OCI-LY1 (cell line): ENCODE data around the gene MC1R.

Source experiments
- EZH2 ChIP-seq: fragments of 200-600 bp; sonication (generic), shearing (Covaris generic); IDR thresholded peaks from 2 replicates; pipeline ENCODE4 v1.8.0; 2017; ENCODE audit warnings: borderline replicate concordance, mixed run types, mild to moderate bottlenecking, antibody characterized with exemption, low read length, moderate library complexity, mixed read lengths
- TF ChIP-seq, protein P1 (sequence below): fragments of 200-600 bp; sonication (generic), shearing (Covaris generic); IDR thresholded peaks from 2 replicates; pipeline ENCODE4 v1.5.1; 2017; ENCODE audit warnings: mild to moderate bottlenecking, antibody characterized with exemption, low read length, moderate library complexity, mixed read lengths

DNA sequence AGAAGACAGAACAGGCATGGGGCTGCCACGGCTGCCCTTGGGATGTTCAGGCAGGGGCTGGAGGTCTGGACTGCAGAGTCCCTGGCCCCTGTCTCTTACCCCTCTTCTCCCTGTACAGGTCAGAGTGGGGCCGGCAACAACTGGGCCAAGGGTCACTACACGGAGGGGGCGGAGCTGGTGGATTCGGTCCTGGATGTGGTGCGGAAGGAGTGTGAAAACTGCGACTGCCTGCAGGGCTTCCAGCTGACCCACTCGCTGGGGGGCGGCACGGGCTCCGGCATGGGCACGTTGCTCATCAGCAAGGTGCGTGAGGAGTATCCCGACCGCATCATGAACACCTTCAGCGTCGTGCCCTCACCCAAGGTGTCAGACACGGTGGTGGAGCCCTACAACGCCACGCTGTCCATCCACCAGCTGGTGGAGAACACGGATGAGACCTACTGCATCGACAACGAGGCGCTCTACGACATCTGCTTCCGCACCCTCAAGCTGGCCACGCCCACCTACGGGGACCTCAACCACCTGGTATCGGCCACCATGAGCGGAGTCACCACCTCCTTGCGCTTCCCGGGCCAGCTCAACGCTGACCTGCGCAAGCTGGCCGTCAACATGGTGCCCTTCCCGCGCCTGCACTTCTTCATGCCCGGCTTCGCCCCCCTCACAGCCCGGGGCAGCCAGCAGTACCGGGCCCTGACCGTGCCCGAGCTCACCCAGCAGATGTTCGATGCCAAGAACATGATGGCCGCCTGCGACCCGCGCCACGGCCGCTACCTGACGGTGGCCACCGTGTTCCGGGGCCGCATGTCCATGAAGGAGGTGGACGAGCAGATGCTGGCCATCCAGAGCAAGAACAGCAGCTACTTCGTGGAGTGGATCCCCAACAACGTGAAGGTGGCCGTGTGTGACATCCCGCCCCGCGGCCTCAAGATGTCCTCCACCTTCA is 16.2 kb downstream of the MC1R start:
- TF ChIP-seq, protein P1, sequence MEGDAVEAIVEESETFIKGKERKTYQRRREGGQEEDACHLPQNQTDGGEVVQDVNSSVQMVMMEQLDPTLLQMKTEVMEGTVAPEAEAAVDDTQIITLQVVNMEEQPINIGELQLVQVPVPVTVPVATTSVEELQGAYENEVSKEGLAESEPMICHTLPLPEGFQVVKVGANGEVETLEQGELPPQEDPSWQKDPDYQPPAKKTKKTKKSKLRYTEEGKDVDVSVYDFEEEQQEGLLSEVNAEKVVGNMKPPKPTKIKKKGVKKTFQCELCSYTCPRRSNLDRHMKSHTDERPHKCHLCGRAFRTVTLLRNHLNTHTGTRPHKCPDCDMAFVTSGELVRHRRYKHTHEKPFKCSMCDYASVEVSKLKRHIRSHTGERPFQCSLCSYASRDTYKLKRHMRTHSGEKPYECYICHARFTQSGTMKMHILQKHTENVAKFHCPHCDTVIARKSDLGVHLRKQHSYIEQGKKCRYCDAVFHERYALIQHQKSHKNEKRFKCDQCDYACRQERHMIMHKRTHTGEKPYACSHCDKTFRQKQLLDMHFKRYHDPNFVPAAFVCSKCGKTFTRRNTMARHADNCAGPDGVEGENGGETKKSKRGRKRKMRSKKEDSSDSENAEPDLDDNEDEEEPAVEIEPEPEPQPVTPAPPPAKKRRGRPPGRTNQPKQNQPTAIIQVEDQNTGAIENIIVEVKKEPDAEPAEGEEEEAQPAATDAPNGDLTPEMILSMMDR: no peak
- TF ChIP-seq EZH2: no peak
